GM21515 (cell line): Measurements from ENCODE around the gene AFF3.
"Not testable (repeated sequence)": the region's sequence is repeated elsewhere in the genome, so short reads cannot be mapped to it uniquely, and the experiment has no call there.

Source experiments
- ATAC-seq: cut with Tn5 transposase; IDR thresholded peaks from one replicate; pipeline ENCODE4 v1.9.1; 2021; ENCODE audit not compliant: unreplicated experiment

The AFF3 gene

DNA sequence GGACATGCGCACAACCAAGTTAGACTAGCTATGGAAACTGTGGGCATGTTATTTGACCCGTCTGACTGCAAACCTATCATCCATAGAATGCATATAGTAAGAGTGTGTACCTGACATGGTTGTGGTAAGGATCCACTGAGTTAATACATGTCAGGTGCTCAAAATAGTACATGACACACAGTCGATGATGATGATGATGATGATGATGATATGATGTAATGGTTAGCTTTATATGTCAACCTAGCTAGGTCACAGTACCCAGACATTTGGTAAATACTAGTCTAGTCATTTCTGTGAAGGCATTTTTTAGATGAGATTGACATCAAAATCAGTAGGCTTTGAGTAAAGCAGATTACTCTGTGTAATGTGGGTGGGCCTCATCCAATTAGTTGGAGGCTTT, 204.1 kb downstream of the AFF3 start:
- no peak for ATAC-seq

DNA sequence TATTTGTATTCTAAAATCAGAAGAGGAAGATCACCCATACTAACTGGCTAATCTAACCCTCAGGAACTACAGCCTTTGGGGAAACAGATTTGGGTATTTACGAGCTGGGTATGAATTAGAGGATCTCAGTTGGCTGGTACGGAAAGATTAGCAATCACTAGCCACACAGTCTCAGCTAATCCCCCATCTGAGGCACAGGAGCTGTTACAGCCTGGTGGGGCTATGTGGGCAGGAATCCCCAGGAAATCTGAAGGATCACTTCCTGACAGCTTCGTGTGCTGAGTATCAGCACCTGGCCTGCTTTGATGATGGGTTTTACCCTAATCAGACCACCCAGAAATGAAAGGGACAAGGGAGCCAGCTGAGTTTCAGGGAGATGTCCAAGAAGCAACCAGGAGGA, 206.3 kb downstream of the AFF3 start:
- no peak for ATAC-seq

GRCh38 chr2:99935662-99936061, 206.7 kb downstream of the AFF3 start:
- no peak for ATAC-seq

- no peak for ATAC-seq
Observed at GRCh38 chr2:99933894-99934650, 208.3 kb downstream of the AFF3 start.

GRCh38 chr2:99933491-99933890, 208.9 kb downstream of the AFF3 start:
- not testable (repeated sequence) for ATAC-seq

DNA sequence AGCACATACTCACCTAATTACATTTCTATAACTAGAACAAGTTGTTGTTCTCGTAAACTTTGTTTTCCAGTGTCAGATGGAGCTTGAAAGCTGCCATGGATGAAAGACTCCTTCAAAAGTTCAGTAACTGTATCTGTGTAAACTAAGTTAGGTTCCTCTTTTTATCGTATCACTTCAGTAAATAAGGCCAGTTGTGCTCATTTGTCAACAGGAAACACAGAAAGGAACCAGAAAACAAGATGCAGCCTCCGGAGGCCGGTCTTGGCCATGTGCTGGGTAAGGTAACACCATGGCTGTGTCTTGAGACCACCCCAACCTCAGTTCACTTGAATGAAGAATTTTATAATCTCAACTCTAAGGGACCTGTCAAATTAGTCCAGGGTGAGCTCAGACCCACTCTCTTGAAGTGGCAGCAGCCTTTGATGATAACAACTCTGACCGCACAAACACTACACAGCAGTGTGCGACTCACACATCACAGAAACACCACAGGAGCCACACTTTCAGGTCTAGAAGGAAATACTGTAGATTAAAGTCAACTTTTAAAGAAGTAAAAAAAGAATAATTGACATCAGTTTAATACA, 213.8 kb downstream of the AFF3 start:
- ATAC-seq = no peak

DNA sequence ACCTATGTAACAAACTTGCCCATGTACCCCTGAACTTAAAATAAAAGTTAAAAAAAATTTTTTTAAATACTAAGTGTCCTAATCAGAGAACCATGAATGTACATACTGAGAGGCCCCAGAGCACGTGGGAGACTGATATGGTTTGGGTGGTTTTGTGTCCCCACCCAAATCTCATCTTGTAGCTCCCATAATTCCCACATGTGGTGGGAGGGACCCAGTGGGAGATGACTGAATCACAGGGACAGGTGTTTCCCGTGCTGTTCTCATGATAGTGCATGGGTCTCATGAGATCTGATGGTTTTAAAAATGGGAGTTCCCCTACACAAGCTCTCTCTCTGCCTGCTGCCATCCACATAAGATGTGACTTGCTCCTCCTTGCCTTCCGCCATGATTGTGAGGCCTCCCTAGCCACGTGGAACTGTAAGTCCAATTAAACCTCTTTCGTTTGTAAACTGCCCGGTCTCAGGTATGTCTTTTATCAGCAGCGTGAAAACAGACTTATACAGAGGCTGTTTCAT, 214.6 kb downstream of the AFF3 start:
- ATAC-seq = not testable (repeated sequence)

GRCh38 chr2:99926986-99927385, 215.4 kb downstream of the AFF3 start:
- ATAC-seq = no peak

DNA sequence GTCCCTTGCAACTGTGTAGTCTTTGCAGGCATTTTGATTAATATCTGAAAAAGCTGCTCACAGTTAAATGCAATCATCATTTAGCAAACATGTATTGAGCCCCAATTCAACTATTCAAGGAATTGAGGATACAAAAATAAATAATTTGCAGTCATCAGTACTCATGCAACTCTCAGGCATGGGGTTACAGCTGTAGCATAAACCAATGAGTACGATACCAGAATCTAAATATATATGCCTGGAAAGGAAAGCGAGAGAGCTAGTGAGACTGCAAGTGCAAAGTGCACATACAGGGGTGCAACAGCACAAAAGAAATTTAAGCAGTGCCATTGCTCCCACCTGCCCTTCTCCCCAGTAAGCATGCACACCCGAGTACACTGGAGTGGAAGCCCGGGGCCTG, 216.4 kb downstream of the AFF3 start:
- no peak for ATAC-seq

GRCh38 chr2:99922664-99923063, 219.7 kb downstream of the AFF3 start:
- no peak for ATAC-seq

DNA sequence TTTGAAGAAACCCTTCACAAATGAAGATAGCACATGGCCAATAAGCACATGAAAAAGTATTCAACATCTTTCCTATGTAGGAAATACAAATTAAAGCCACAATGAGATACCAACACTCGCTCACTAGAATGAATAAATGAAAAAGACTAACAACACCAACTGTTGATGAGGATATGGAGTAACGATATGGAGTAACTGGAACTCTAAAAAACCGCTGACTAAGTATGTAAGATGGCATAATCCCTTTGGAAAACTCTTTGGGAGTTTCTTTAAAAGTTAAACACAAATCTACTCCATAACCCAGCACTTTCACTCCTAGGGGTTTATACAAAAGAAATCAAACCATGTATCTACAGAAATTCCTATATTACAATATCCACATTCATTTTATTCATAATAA, 220.5 kb downstream of the AFF3 start:
- no peak for ATAC-seq

DNA sequence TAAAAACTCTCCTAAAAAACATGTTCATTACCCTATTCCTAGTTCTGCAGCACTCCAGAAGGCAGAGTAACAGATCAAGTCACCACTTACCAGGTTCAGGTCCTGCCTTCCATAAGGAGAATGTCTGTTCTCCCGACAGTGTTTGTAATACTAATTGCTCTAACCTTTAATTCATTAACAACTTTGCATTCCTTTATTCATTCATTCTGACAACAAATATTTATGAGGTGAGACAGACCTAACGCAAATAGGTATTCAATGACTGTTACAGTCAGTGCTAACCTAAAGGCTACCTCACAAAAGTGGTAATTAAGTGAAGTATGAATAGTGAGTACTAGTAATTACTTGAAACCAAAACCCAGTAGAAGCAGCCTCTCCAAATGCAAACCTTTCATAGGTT, 224.0 kb downstream of the AFF3 start:
- ATAC-seq = no peak

- no peak for ATAC-seq
Observed at GRCh38 chr2:99915108-99915675, 227.2 kb downstream of the AFF3 start.

DNA sequence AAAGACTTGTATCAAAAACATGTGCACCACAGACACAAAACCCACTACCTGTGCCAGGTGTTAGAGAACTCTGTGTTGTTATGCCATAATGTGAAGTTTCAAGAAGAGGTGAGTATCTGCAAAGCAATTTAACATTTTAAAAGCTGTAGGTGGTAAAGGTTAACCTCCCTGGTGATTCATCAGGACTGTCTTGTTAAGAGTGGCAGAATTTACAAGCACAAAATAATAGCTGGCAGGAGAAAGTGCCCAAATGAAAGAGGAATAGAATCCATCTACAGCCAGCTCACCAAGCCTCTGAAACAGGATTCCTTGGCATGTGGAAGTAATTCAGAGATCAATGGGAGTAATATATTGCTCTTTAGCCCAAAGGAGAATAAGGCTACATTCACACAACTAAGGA, 230.7 kb downstream of the AFF3 start:
- no peak for ATAC-seq

GRCh38 chr2:99910902-99911301, 231.5 kb downstream of the AFF3 start:
- ATAC-seq = no peak

- no peak for ATAC-seq
Observed at GRCh38 chr2:99905636-99906035, 236.8 kb downstream of the AFF3 start.

DNA sequence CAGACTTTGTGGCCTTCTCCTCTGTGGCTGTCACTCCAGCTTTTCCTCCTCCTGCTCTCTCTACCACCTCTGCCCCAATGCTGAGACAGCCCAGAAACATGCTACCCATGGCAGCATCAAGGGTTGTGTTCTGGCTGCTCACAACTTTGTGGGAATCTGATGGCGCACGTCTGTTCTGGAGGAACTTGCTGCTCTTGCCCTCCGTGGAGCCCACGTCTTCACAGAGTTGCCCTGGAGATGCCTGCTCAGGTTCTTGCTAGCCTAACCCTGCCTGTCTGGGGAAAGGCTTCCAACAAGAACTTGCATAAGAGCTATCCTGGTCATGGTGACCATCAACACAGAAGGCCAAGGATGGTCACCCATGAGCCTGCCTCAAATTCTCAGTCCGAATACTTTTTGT, 237.4 kb downstream of the AFF3 start:
- ATAC-seq = no peak

- ATAC-seq = no peak
Observed at GRCh38 chr2:99903981-99904380, 238.4 kb downstream of the AFF3 start.

GRCh38 chr2:99900556-99900955, 241.8 kb downstream of the AFF3 start:
- ATAC-seq = no peak

GRCh38 chr2:99899882-99900281, 242.5 kb downstream of the AFF3 start:
- no peak for ATAC-seq

DNA sequence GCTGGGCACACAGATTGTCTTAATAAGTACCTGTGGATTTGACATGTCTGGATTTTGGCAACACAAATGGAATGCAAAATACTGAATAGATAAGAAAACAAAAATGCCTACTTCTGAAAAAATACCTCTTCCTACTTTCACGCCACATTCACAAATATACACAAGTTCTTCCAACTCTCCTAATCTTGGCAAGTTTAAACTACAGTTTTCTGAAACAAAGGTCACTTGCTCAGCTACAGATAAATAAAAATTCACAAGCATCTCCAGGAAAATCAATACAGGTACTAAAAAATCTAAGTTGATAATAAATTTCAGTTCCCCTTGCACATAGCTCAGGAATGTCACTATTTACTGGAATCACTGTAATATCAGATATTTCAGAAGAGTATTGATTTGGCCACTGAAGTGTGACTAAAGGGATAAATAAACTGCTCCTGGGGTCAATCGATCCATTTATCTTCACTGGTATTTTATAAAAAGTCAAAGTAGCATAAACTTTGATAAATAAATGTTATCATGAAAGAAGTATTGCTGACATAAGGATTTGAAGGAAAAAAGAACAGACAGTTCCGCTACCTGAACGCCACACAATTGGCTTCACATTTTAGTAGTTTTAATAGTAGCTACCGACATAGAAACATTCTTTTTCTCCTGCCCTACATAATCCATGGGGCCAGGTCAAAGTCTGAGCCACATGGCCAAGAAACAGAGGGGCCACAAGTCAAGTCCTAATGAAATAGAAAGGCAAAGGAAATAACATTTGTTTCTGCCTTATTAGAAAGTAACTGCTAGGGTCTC, 243.1 kb downstream of the AFF3 start:
- ATAC-seq = no peak
